Loucy (cell line): ENCODE measurements around the gene CADM1.

Experiments
- CTCF ChIP-seq: fragments of 200-600 bp; sonication (generic); conservative IDR thresholded peaks from 2 replicates; pipeline ENCODE4 v1.5.1; 2014; ENCODE audit warnings: mild to moderate bottlenecking, antibody characterized with exemption, low read length
- EZH2phosphoT487 ChIP-seq: fragments of 200-600 bp; IDR thresholded peaks from 2 replicates; pipeline ENCODE4 v1.6.1; 2018; ENCODE audit warnings: antibody characterized with exemption, mild to moderate bottlenecking, moderate library complexity, borderline replicate concordance

- TF ChIP-seq CTCF: no peak
- no peak for TF ChIP-seq EZH2phosphoT487
Measured at GRCh38 chr11:115361025-115361424, 143.2 kb downstream of the CADM1 start.
